Urothelium cell line (cell line): ENCODE measurements around the gene ZNF24.

Experiments used
- DNase-seq: peaks from one replicate; pipeline ENCODE4 v3.0.0; 2011; ENCODE audit warnings: low spot score, mixed read lengths
- FAIRE-seq: peaks from 2 replicates; lab custom pipeline; 2011; peaks lifted over from hg19 to GRCh38; lab: Jason Lieb, UNC

The ZNF24 gene

GRCh38 chr18:35343936-35344735 is at the start of gene ZNF24:
Gene ZNF24 (minus strand): TSS chr18:35344420. CDS start chr18:35340650, 3,770 bp downstream.
- DNase-seq, result peak; percentile 93
- no peak for FAIRE-seq

- DNase-seq (no peak), FAIRE-seq (no peak)
Measured at GRCh38 chr18:35393716-35394115, 49.5 kb upstream of the ZNF24 start.

- no peak for FAIRE-seq
Measured at GRCh38 chr18:35392375-35392774, 48.2 kb upstream of the ZNF24 start.

GRCh38 chr18:35390951-35391700 is 46.9 kb upstream of the ZNF24 start:
- DNase-seq (no peak), FAIRE-seq (no peak)

More at GRCh38 chr18:35392375-35392774, 48.2 kb upstream of the ZNF24 start:
- no peak for DNase-seq

GRCh38 chr18:35389095-35389618 is 44.9 kb upstream of the ZNF24 start:
- DNase-seq (no peak), FAIRE-seq (no peak)

- no peak for DNase-seq
Measured at GRCh38 chr18:35387152-35387571, 42.9 kb upstream of the ZNF24 start.

GRCh38 chr18:35386600-35387100 is 42.4 kb upstream of the ZNF24 start:
- DNase-seq, result peak; percentile 44
- FAIRE-seq, result no peak

More at GRCh38 chr18:35387152-35387571, 42.9 kb upstream of the ZNF24 start:
- FAIRE-seq, result no peak

GRCh38 chr18:35383136-35383535 is 38.9 kb upstream of the ZNF24 start:
- FAIRE-seq (no peak), DNase-seq (no peak)

GRCh38 chr18:35379421-35379820 is 35.2 kb upstream of the ZNF24 start:
- no peak for DNase-seq
- no peak for FAIRE-seq

GRCh38 chr18:35378574-35378896 is 34.3 kb upstream of the ZNF24 start:
- FAIRE-seq, result no peak

GRCh38 chr18:35377875-35378573 is 33.8 kb upstream of the ZNF24 start:
- FAIRE-seq (no peak), DNase-seq (no peak)

More at GRCh38 chr18:35378574-35378896, 34.3 kb upstream of the ZNF24 start:
- no peak for DNase-seq

GRCh38 chr18:35376742-35377695 is 32.8 kb upstream of the ZNF24 start, which contains the start of gene ZNF396:
Gene ZNF396 (minus strand): TSS chr18:35377337. CDS start chr18:35374292, 3,045 bp downstream.
- FAIRE-seq (no peak), DNase-seq (peak; percentile 84)

GRCh38 chr18:35376393-35376741 is 32.1 kb upstream of the ZNF24 start:
- DNase-seq (no peak), FAIRE-seq (no peak)

- no peak for FAIRE-seq
- DNase-seq, result no peak
Measured at GRCh38 chr18:35374708-35375107, 30.5 kb upstream of the ZNF24 start.

- no peak for FAIRE-seq
- no peak for DNase-seq
Measured at GRCh38 chr18:35371412-35372195, 27.4 kb upstream of the ZNF24 start.

- DNase-seq, result no peak
- no peak for FAIRE-seq
Measured at GRCh38 chr18:35369126-35369525, 24.9 kb upstream of the ZNF24 start.

- FAIRE-seq (no peak), DNase-seq (no peak)
Measured at GRCh38 chr18:35368595-35368994, 24.4 kb upstream of the ZNF24 start.

GRCh38 chr18:35362531-35362930 is 18.3 kb upstream of the ZNF24 start:
- FAIRE-seq (no peak), DNase-seq (no peak)
